Fibroblast of lung (primary cell): ENCODE results near the gene HRC.

Experiments used
- CTCF ChIP-seq, 2 donors: IDR thresholded peaks in 1 of 2; conservative IDR thresholded peaks in 1 of 2; 1 replicate in 1 of 2; 2 replicates in 1 of 2; pipeline ENCODE4 v1.5.1; 2011 to 2012; ENCODE audit warnings: low read length in 2 of 2, control low read depth in 1 of 2, inconsistent platforms in 1 of 2, low read depth in 1 of 2, mild to moderate bottlenecking in 1 of 2
- EZH2 ChIP-seq: IDR thresholded peaks from 2 replicates; pipeline ENCODE4 v1.5.1; 2012; ENCODE audit warnings: low read length, control low read depth, mild to moderate bottlenecking; ENCODE audit errors: missing control alignments

GRCh38 chr19:49153167-49153809 lies 1.9 kb downstream of the HRC start:
- TF ChIP-seq CTCF (conservative IDR thresholded peaks at IDR 0.05 in 1 of 2, IDR thresholded peaks at IDR 0.05 in 1 of 2; ENCODE audit: low read depth in 1 of 2, low read length in 2 of 2) (no peak), EZH2 (no peak)
